Panc1 (cell line): ENCODE results near the gene SOX5. TPM values are rescaled to one million over a fixed set of nuclear protein-coding genes. Genes with fewer than 3 reads are reported as not detected.

Experiments
- ATAC-seq: fragments of 200-7000 bp; cut with Tn5 transposase; 2 replicates; pipeline ENCODE4 v1.9.1; 2020; ENCODE audit warnings: mild to moderate bottlenecking, moderate library complexity
- BruUV-seq: library from RNA; stranded (reverse); fragments of 400-500 nt; replicated peaks from 2 replicates; lab custom pipeline; 2021; lab: Mats Ljungman, UMichigan
- CTCF ChIA-PET: fragments of 300-600 bp; sonication (Branson Sonifier 250); formaldehyde crosslinking; loops from one replicate; lab custom pipeline; 2022; ENCODE audit warnings: antibody characterized with exemption; lab: Charles Lee
- POLR2A ChIA-PET: fragments of 300-600 bp; sonication (Branson Sonifier 250); formaldehyde crosslinking; loops from one replicate; lab custom pipeline; 2022; ENCODE audit warnings: antibody characterized with exemption; lab: Charles Lee
- DNase-seq: peaks from one replicate; pipeline ENCODE4 v3.0.0-alpha.2; 2010; ENCODE audit warnings: low read depth, low spot score
- H3K27ac ChIP-seq: 2 replicates; pipeline ENCODE4 v1.5.1; 2011; ENCODE audit warnings: mild to moderate bottlenecking, low read length, inconsistent platforms
- H3K27me3 ChIP-seq: fragments of 200-500 bp; sonication (Bioruptor generic); 2 replicates; pipeline ENCODE4 v1.6.0; 2014; ENCODE audit warnings: low read length, inconsistent platforms; ENCODE audit not compliant: control insufficient read depth, insufficient read depth
- H3K36me3 ChIP-seq: fragments of 200-500 bp; sonication (Bioruptor generic); 2 replicates; pipeline ENCODE4 v1.5.1; 2014; ENCODE audit warnings: inconsistent platforms, mild to moderate bottlenecking, low read length, moderate library complexity; ENCODE audit not compliant: control insufficient read depth, insufficient read depth
- H3K4me1 ChIP-seq: 2 replicates; pipeline ENCODE4 v1.5.1; 2011; ENCODE audit warnings: inconsistent platforms, mild to moderate bottlenecking, low read length, moderate library complexity; ENCODE audit not compliant: control insufficient read depth, insufficient read depth
- H3K4me3 ChIP-seq, 2 experiments: 2 replicates each; pipeline ENCODE4 v1.5.1; 2011 to 2012; ENCODE audit warnings: low read depth in 2 of 2, low read length in 2 of 2, mild to moderate bottlenecking in 2 of 2, inconsistent platforms in 1 of 2, moderate library complexity in 1 of 2
- H3K9me3 ChIP-seq: fragments of 200-500 bp; sonication (Bioruptor generic); 2 replicates; pipeline ENCODE4 v1.5.1; 2014; ENCODE audit warnings: low read depth, mild to moderate bottlenecking, inconsistent platforms, low read length, moderate library complexity; ENCODE audit not compliant: control insufficient read depth, insufficient read depth
- POLR2AphosphoS5 ChIP-seq: IDR thresholded peaks from 2 replicates; pipeline ENCODE4 v1.6.1; 2012; ENCODE audit warnings: mild to moderate bottlenecking, low read depth, low read length, moderate library complexity
- SIN3A ChIP-seq: IDR thresholded peaks from 2 replicates; pipeline ENCODE4 v1.6.1; 2012; ENCODE audit warnings: low read depth, mild to moderate bottlenecking, low read length, moderate library complexity, borderline replicate concordance; ENCODE audit not compliant: insufficient read depth
- TCF7L2 ChIP-seq: IDR thresholded peaks from 2 replicates; pipeline ENCODE4 v1.6.1; 2011; ENCODE audit warnings: mild to moderate bottlenecking, low read depth, low read length, inconsistent platforms
- in situ Hi-C: cut with HindIII; loops from 2 replicates; pipeline ENCODE4 v1.10.0; 2016; ENCODE audit warnings: low sequenced_read_pairs, low pct_unique_long_range_greater_than_20kb
- intact Hi-C: fragments of 100-400 bp; cut with micrococcal nuclease; formaldehyde crosslinking; loops from one replicate; pipeline ENCODE4 v1.10.0; 2022; ENCODE audit not compliant: unreplicated experiment
- total RNA-seq: library from RNA; stranded (reverse); gene quantifications from one replicate; pipeline ENCODE4 v1.2.1, GENCODE V29; 2021; ENCODE audit not compliant: unreplicated experiment
- TF ChIP-seq, protein P1 (sequence below): fragments of 450-650 bp; IDR thresholded peaks from 2 replicates; pipeline ENCODE4 v1.5.1; 2017; ENCODE audit warnings: mild to moderate bottlenecking
- TF ChIP-seq, protein P2 (sequence below), 2 experiments: IDR thresholded peaks; 2 replicates each; pipeline ENCODE4 v1.6.1; 2011 to 2012; ENCODE audit warnings: low read depth in 2 of 2, control low read depth in 1 of 2, low read length in 1 of 2, mild to moderate bottlenecking in 1 of 2, moderate library complexity in 1 of 2; ENCODE audit not compliant: insufficient read depth in 1 of 2

Gene SOX5
- total RNA-seq, 1 experiment from 2014 or later: 0.23 TPM

DNA sequence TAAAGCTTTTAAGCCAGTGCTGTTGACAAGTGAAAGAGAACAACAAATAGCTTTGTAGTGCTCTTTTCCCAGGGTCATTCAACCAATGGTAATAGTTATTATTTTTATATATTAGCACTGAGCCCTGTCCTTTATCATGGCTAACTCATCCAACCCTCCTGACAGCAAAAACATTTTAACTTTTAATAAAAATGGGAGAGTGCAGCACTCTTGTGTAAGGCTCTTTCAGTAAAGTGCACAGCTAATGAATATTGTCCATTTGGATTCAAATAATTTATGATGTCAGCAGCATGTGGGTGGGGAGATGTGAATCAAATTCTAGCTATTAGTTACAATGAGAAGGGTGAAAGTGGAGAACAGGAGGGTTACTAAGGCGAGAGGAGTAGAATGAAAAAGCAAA, 185.7 kb downstream of the SOX5 start:
- ChIA-PET CTCF (no interaction called here), POLR2A (no interaction called here)
- no peak for ATAC-seq
- Histone ChIP-seq H3K27ac (no peak overlapping the region), H3K4me3 (no peak overlapping the region), H3K36me3 (no peaks in the 10 kb centered on the region), H3K4me1 (no peaks in the 10 kb centered on the region), H3K27me3 (no peaks in the 10 kb centered on the region), H3K9me3 (no peaks in the 10 kb centered on the region)
- TF ChIP-seq, protein P1, sequence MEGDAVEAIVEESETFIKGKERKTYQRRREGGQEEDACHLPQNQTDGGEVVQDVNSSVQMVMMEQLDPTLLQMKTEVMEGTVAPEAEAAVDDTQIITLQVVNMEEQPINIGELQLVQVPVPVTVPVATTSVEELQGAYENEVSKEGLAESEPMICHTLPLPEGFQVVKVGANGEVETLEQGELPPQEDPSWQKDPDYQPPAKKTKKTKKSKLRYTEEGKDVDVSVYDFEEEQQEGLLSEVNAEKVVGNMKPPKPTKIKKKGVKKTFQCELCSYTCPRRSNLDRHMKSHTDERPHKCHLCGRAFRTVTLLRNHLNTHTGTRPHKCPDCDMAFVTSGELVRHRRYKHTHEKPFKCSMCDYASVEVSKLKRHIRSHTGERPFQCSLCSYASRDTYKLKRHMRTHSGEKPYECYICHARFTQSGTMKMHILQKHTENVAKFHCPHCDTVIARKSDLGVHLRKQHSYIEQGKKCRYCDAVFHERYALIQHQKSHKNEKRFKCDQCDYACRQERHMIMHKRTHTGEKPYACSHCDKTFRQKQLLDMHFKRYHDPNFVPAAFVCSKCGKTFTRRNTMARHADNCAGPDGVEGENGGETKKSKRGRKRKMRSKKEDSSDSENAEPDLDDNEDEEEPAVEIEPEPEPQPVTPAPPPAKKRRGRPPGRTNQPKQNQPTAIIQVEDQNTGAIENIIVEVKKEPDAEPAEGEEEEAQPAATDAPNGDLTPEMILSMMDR: no peak
- TF ChIP-seq, protein P2, sequence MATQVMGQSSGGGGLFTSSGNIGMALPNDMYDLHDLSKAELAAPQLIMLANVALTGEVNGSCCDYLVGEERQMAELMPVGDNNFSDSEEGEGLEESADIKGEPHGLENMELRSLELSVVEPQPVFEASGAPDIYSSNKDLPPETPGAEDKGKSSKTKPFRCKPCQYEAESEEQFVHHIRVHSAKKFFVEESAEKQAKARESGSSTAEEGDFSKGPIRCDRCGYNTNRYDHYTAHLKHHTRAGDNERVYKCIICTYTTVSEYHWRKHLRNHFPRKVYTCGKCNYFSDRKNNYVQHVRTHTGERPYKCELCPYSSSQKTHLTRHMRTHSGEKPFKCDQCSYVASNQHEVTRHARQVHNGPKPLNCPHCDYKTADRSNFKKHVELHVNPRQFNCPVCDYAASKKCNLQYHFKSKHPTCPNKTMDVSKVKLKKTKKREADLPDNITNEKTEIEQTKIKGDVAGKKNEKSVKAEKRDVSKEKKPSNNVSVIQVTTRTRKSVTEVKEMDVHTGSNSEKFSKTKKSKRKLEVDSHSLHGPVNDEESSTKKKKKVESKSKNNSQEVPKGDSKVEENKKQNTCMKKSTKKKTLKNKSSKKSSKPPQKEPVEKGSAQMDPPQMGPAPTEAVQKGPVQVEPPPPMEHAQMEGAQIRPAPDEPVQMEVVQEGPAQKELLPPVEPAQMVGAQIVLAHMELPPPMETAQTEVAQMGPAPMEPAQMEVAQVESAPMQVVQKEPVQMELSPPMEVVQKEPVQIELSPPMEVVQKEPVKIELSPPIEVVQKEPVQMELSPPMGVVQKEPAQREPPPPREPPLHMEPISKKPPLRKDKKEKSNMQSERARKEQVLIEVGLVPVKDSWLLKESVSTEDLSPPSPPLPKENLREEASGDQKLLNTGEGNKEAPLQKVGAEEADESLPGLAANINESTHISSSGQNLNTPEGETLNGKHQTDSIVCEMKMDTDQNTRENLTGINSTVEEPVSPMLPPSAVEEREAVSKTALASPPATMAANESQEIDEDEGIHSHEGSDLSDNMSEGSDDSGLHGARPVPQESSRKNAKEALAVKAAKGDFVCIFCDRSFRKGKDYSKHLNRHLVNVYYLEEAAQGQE (IDR thresholded peaks at IDR 0.05; ENCODE audit: insufficient read depth in 1 of 2, low read depth in 2 of 2, low read length in 1 of 2): no peak
- TF ChIP-seq SIN3A: no peak
- TF ChIP-seq TCF7L2: no peak
- TF ChIP-seq POLR2AphosphoS5: no peak
- intact Hi-C loops: no loop called here
- no peak for DNase-seq
- BruUV-seq: no TSS peak
- in situ Hi-C loops: no loop called here

DNA sequence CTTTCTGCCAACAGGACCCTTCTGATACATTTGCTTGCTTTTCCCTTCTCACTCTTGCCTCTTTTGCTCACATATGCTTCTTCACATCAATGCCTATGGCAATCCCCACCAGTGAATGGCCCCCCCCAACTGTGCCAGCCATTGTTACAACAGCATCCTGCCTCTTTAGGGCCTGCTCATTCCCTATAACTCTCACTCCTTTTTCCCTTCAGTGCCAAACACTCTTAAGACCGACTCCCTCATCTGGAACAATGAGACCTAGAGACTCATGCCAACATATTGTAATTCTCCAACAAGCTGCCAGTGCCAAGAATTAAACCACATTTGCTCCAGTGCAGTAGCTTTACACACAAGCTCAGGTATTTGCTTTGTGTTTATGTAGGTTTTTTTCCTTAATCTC, 189.0 kb downstream of the SOX5 start:
- ChIA-PET CTCF (no interaction called here), POLR2A (no interaction called here)
- H3K36me3 ChIP-seq: no peaks in the 10 kb centered on the region
- no peak overlapping the region for H3K4me3 ChIP-seq
- in situ Hi-C loops: no loop called here
- DNase-seq (no peak), ATAC-seq (no peak)
- BruUV-seq: no TSS peak
- no peak overlapping the region for H3K27ac ChIP-seq
- TF ChIP-seq TCF7L2 (no peak), POLR2AphosphoS5 (no peak), SIN3A (no peak)
- TF ChIP-seq, protein P1: no peak
- TF ChIP-seq, protein P2 (IDR thresholded peaks at IDR 0.05; ENCODE audit: insufficient read depth in 1 of 2, low read depth in 2 of 2, low read length in 1 of 2): no peak
- H3K9me3 ChIP-seq: no peaks in the 10 kb centered on the region
- H3K4me1 ChIP-seq: no peaks in the 10 kb centered on the region
- no peaks in the 10 kb centered on the region for H3K27me3 ChIP-seq
- intact Hi-C loops: no loop called here
